GM19043 (cell line): ENCODE data around the gene SNX12.

Experiments used
- ATAC-seq: cut with Tn5 transposase; IDR thresholded peaks from one replicate; pipeline ENCODE4 v1.9.1; 2021; ENCODE audit warnings: low read depth; ENCODE audit not compliant: unreplicated experiment

The SNX12 gene

DNA sequence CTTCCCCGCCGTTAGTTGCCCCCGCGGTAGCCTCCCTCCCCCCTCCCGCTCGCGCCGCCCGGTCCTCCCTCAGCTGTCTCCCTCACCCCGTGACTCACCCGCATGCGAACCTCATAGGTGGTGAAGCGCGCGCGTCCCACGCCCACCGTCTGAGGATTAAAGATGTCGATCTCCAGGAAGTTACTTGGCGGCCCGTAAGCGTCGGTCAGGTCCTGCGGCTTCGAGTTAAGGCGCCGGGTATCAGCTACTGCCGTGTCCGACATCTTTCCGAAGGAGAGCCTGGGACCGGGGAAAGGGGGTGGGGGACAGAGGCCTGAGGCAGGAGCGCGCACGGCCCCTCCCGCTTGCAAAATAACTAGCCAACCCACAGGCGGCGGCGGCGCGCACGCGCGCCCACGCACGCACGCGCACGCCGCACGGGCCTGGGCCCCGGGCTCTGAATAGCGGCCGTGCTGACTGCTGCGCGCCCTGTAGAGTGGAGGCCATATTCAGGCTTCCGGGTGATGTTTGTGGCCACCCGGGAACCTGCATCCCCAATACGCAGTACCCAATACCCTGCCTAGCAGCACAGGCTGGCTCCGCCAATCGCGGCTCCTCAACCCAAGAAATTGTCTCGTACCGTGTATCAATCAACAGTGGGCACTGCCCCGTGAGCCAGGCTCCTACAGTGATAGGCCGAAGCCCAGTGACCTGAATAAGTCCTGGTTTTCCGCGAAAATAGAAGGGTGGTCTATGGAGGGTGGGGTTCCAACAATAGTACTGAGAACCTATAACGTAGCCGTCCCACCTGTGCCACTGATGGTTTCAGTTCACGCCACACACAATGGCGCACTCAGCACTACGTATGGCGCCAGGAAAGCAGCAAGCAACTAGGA lies at the start of gene SNX12:
TSS of gene SNX12 (minus strand) at position 291 of the 875 bp plus-strand sequence. CDS start at position 263, 28 bp downstream.
- peak; percentile 96 for ATAC-seq

DNA sequence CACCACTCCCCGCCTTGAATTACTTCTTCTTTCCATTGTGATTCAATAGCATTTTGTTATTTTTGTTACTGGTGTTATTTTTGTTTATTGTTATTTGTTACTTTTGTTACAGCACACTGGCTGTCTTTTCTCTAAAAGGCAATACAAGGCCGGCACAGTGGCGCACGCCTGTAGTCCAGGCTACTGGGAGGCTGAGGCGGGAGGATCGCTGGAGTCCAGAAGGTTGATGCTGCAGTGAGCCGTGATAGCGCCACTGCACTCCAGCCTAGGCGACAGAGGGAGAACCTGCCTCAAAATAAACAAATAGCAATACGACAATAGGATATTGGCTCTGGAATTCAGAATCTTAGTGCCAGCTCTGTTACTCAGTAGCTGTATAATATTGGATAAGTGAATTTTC lies 49.2 kb upstream of the SNX12 start:
- no peak for ATAC-seq

DNA sequence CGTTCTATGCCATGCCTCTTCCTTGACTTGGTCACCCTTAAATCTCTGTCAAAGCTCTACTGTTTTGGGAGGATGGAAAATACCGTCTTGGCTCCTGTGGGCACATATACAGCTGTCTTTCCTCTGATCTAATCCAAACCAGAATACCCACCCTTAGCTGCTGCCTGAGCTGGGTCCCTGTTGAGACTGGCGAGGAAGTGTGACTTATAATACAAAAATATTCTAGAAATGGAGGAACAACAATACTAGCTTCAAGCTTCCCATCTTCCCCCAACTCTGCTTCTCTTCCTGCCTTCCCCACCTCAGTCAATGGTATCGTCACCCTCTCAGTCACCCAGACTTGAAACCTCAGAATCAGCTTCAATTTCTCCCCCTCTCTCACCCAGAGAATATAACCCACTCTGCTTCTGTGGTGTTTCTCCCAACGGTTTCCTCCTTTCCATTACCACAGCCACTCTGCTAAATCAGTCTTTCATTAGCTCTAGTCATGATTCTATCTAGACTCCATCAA lies 43.8 kb upstream of the SNX12 start:
- ATAC-seq, result peak; percentile 7

DNA sequence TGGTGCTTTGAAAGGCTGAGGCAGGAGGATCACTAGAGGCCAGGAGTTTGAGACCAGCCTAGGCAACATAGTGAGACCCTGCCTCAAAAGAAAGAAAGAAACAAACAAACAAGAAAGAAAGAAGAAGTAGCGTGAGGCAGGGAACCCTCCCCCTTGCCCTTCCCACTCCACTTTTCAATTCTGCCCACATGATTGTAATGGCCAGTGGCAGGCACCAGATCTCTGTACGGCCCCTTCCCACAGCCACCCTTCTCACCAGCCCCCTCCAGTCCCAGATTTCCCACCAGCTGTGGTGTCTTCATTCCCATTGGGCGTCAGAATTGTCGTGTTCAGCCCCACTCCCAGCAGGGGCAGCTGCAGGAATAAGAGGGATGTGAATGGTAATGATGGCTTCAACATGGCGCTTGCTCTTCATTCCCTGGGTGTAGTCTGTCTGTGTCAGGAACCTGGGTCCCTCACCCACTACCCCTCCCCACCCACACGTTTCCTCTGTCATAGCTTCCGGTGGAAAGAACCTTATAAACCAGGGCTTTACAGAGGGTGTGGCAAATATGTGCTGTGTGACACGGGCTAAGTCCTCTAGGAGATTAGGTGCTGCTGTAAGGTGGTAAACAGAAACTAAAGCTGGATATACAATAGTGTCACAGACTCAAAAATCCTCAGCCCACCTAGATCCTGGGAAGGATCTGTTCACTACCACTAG lies 43.2 kb upstream of the SNX12 start, which contains the start of gene IL2RG:
TSS of gene IL2RG (minus strand) at position 437 of the 703 bp plus-strand sequence. CDS start at position 399, 38 bp downstream.
- ATAC-seq, result peak; percentile 93

DNA sequence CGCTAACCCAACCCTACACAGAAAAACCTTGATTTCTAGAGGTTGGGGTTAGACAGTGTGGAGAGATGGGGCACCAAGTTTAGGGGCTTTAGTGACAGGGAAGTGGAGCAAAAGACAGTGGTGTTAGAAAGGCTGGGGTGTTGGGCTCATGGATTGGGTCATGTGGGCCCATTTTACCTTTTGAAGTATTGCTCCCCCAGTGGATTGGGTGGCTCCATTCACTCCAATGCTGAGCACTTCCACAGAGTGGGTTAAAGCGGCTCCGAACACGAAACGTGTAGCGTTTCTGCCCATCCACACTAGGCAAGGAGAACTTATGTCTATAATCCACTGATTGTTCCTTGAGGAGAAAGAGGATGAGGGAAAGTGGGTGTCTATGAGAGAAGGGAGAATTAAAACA lies 40.9 kb upstream of the SNX12 start:
- ATAC-seq, result no peak

DNA sequence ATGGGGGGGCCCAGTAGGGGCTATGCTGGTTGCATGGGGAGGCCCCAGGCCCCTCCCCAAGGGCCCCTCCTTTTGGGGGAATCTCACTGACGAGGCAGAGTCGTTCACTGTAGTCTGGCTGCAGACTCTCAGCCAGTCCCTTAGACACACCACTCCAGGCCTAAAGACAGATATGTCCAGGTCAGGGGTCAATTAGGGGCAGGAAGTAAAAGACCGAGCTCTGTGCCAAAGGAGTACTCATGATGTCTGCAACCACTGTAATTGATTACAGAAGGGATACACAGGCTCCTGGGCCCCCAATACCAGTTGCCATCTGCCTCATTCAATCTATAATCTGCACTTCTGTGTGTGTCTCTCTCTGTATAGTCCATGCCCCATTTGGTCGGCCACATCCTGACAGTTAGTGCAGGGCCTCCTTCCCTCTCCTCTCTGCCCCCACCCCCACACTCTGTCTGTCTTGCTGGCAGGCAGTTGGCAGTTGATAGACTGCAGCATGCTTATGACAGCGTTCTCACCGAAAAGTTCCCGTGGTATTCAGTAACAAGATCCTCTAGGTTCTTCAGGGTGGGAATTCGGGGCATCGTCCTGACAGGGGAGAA lies 39.7 kb upstream of the SNX12 start:
- no peak for ATAC-seq

DNA sequence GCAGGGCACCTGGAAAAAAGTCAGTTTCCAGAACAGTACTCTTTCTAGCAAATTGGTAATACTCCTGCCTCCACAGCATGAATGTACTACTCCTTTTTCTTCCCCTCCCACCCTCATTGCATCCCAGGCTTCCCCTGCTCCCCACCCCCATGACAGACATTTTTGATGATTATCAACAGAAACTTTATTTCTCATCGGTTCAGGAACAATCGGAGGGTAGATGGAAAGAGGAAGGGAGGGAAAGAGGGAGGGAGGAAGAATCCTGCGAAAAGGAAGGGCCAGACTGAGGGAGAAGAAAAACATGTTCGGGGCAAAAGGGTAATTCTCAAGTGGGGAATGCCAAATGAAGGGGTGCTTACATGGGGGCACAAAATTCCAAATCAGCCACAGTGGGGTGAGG lies 39.1 kb upstream of the SNX12 start:
- no peak for ATAC-seq

DNA sequence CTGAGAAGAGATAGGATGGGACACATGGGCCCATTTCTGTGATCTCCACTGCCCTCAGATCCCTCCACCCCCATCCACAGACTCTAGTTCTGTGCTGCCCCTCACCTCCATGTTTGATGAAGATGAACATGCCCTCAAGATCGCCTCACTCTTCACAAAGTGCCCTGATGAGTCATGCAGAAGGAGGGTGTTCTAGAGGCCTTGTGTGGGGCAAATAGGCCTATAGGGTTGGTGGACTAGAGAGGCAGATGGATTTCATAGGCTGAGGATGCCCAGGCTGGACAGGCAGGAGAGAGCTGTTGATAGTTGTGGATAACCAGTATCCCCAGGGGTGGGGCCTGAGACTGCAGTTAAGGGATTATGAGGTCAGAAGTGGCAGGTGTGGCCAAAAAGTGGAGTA lies 38.3 kb upstream of the SNX12 start, which contains the start of gene CXorf65:
TSS of gene CXorf65 (minus strand) at position 314 of the 400 bp plus-strand sequence. CDS start at position 130, 184 bp downstream.
- no peak for ATAC-seq

DNA sequence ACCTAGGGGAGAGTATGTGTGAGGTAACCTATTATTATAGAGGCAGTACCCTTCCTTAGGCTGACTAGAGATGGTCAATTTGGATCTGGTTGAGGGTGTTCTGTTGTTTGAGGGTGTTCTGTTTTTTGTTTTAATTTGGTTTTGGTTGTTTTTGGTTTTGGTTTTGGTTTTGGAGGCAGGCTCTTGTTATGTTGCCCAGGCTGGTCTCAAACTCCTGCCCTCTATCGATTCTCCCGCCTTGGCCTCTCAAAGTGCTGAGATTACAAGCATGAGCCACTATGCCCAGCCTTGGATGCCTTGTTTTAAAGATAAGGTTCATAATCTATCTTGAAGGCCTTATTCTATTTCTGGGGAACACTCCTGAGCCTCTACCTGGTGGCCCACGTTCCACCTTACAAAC lies 37.5 kb upstream of the SNX12 start:
- no peak for ATAC-seq

DNA sequence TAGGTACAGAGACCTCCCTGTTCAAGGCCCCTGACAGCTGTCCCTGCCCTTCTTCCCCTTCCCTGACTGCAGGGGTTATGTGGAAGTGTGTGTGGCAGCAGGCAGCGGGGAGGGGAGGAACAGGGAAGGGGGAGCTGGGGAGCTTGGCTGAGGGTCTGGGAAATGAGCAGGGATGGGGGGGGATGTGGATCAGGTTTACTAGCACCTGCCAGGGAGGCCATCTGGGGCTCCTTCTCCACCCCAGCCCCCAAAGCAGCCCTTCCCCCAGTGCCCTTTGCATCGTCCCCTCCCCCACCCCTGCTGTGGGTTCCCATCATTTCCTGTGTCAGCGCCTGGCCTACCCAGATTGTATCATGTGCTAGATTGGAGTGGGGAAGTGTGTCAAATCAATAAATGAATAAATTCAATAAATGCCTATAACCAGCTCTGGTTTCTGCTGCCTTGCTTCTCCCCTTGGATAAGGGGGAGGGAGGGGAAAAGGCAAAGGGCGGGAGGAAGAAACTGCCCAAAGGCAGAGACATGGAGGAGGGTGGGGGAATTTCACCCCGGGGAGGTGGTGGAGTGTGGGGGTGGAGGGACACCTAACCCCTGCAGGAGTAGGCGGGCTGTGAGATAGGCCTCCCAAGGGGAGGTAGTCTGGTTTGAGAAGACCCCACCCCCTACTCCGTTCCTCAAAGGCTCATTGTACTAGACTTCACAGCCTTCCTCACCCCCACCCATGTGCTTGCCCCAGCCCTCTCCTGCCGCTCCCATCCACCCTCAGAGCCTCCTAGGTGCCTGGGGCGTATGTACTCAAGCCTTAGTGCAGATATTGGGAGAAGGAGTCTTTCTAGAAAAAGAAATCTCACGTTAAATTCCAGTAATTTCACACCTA lies 35.2 kb upstream of the SNX12 start:
- no peak for ATAC-seq

DNA sequence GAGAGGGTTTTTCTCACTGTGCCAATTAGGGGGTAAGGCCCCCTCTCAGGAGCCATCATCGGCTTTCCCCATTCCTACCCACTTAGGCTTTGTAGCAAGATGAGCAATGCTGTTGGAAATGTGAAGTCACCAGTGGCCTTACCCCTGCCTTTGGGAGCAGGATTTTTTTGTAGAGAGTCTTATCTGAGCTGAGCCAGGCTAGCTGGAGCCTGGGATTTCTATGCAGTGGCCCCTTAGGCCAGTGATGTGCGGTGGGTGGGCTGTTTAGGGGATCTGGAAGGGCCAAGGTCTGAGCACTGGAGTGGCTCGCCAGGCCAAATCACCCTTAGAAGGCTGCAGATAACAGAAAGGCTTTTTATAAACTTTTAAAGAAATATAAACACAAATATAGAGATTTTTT lies 34.2 kb upstream of the SNX12 start:
- no peak for ATAC-seq

DNA sequence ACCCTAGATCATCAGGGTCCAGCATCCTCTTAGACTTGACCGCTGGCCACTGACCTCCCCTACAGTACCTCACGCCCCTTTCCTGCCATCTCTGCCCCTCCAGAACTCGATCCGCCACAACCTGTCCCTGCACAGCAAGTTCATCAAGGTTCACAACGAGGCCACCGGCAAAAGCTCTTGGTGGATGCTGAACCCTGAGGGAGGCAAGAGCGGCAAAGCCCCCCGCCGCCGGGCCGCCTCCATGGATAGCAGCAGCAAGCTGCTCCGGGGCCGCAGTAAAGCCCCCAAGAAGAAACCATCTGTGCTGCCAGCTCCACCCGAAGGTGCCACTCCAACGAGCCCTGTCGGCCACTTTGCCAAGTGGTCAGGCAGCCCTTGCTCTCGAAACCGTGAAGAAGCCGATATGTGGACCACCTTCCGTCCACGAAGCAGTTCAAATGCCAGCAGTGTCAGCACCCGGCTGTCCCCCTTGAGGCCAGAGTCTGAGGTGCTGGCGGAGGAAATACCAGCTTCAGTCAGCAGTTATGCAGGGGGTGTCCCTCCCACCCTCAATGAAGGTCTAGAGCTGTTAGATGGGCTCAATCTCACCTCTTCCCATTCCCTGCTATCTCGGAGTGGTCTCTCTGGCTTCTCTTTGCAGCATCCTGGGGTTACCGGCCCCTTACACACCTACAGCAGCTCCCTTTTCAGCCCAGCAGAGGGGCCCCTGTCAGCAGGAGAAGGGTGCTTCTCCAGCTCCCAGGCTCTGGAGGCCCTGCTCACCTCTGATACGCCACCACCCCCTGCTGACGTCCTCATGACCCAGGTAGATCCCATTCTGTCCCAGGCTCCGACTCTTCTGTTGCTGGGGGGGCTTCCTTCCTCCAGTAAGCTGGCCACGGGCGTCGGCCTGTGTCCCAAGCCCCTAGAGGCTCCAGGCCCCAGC lies 32.7 kb upstream of the SNX12 start:
- ATAC-seq, result no peak

DNA sequence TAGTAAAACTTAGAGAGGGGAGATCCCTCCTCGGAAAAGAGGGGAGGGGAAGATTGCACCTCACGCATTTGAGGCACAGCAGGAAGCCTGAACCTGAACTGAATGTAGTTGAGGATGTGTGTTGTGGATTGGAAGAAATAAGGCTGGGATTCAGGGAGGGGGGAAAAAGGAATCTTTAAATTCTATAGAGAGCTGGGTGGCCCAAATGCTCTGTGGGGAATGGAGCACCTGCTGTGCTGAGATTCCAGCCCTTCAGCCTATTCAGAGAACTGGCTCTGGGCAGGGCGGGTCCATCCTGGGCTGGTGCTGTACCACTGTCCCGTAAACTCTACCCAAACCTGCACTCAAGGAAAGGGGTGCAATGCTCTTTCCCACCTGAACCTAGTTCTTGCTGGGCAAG lies 31.6 kb upstream of the SNX12 start:
- ATAC-seq, result no peak

DNA sequence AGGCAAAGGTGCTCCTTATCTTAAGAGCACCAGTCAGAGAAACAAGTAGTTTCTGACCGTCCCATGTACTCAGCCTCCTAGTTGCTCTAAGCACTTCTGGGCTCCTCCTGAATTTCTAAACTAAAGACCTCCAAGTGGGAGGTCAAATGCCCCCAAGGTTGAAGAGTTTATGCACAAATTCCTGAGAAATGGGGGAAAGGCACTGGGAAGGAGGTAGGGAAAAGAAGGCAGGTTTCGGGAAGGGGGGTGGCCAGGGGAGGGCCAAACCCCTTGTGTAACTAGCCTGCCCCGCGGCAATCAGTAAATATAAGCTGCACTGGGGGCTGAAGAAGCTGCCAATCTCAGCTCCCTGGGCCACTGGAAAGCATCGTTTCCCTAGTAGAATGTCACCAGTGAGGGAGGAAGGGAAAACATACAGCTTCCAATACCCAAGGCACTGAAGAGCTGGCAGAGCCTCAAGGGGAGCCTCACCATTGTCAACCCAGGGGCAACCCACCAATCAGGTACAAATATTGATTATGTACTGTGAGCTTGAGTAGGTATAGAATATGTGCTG lies 30.9 kb upstream of the SNX12 start:
- ATAC-seq, result no peak

DNA sequence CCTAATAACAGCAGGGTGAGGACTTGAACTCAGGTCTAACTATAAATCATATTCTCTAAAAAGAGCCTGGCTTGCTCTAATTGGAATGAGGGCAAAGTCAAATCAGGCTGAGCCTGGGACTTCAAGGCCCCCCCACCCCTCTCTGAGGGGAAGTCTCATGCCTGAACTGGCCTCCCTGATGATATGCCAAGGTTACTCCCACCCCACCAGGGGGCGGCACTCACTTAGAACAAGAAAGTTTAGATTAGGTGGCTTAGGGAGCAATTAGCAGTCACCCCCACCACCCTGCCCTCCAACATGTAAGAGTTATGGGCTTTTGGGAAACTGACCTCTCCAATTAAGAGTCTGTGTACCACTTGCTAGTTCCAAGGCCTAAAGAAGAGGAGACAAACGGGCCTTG lies 30.2 kb upstream of the SNX12 start:
- ATAC-seq, result no peak

DNA sequence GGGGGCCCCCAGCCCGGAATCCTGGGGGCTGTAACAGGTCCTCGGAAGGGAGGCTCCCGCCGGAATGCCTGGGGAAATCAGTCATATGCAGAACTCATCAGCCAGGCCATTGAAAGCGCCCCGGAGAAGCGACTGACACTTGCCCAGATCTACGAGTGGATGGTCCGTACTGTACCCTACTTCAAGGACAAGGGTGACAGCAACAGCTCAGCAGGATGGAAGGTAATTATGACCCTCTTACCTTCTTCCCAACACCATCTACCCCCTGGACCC lies 28.6 kb upstream of the SNX12 start:
- ATAC-seq, result no peak

DNA sequence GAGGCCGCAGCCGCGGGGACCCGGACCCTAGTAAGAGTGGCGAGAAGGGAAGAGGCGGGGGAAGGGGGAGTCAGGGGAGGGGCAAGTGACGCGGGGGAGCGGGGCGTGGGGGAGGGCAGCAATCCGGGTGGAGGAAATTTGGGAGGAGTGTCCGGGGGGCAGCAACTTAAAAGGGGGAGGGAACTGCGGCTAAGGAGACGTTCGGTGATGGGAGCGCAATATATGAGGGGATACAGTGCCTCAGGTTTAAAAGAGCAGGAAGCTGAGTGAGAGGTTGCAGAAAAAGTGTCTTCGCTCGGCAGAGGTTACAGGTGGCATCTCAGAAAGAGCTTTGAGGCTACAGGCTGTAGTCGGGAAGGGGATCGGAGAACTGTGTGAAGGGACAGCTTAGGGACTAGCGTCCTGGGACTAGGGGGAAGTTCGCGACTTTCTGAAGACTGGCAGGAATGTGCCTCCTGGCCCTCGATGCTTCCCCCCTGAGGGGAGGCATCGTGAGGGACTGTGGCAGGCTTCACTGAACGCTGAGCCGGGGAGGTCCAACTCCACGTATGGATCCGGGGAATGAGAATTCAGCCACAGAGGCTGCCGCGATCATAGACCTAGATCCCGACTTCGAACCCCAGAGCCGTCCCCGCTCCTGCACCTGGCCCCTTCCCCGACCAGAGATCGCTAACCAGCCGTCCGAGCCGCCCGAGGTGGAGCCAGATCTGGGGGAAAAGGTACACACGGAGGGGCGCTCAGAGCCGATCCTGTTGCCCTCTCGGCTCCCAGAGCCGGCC lies 28.0 kb upstream of the SNX12 start:
- peak; percentile 19 for ATAC-seq

DNA sequence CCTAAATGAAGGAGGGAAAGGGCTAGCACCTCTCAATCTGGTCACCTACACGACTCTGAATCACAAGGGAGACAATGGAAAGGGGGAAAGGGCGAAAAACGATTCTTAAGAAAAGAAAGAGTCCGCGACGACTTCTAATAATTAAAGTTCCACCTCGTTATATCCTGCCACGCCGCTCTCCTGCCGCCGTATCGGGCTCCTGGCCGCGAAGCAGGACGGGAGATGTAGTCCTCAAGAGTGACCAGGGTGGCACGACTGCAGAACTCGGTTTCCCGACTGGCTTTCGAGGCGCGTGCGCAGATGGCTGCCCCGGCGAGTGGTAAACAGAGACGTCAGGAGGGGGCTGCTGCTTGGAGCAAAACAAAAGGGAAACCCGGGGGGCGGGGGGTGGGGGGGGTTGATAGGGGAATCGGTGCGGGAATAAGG lies 27.4 kb upstream of the SNX12 start, which contains the start of gene FOXO4:
TSS of gene FOXO4 (plus strand) at position 297 of the 426 bp plus-strand sequence. CDS start 678 bp downstream, outside the sequence.
- peak; percentile 92 for ATAC-seq
